Measurements from ENCODE around the gene POU3F3. TPM values are rescaled to one million over a fixed set of nuclear protein-coding genes. Genes with fewer than 3 reads are reported as not detected.

POU3F3 gene
- total and polyA plus RNA-seq, 4 donors = 0.23 TPM; not detected in 3

- H3K27me3 ChIP-seq (ENCODE audit: control insufficient read depth in 3 of 3, insufficient read depth in 3 of 3, low read length in 2 of 3) = peaks cover 24 to 54% (median 41%) of the 10 kb centered on the region in 3 donors
- peaks cover 0 to 10% (median 3%) of the 10 kb centered on the region in 5 donors for H3K4me1 ChIP-seq (ENCODE audit: control insufficient read depth in 5 of 5, insufficient read depth in 5 of 5, low read length in 5 of 5)
- no peak overlapping the region for H3K27ac ChIP-seq (ENCODE audit: low read depth in 1 of 2, low read length in 1 of 2)
- no peak for DNase-seq
- ATAC-seq (ENCODE audit: insufficient read depth, low FRiP score) = no peak
- H3K4me3 ChIP-seq = no peak overlapping the region
- WGBS, 2 donors = 93 to 94% methylated on average over 1 of the region's 1 CpG
- H3K9me3 ChIP-seq (ENCODE audit: control insufficient read depth in 4 of 4, insufficient read depth in 3 of 4, low read length in 3 of 4) = peaks cover 0 to 8% (median 2%) of the 10 kb centered on the region in 4 donors
- H3K36me3 ChIP-seq (ENCODE audit: control insufficient read depth in 4 of 4, insufficient read depth in 4 of 4, low read length in 4 of 4) = no peaks in the 10 kb centered on the region
- no peak overlapping the region for H3K9ac ChIP-seq (ENCODE audit: insufficient read depth in 1 of 2, low read length in 2 of 2)
- TF ChIP-seq CTCF (IDR thresholded peaks at IDR 0.05; ENCODE audit: control extremely low read depth, extremely low read depth) = no peak
These were observed 13.8 kb upstream of the POU3F3 start for GRCh38 chr2:104840156-104840555.

- WGBS, 2 donors = 89 to 92% methylated on average over 2 of the region's 2 CpGs
- DNase-seq = no peak
- Histone ChIP-seq H3K4me1 (ENCODE audit: control insufficient read depth in 5 of 5, insufficient read depth in 5 of 5, low read length in 5 of 5) (peaks cover 0 to 11% (median 6%) of the 10 kb centered on the region in 5 donors), H3K9me3 (ENCODE audit: control insufficient read depth in 4 of 4, insufficient read depth in 3 of 4, low read length in 3 of 4) (peaks cover 0 to 8% (median 2%) of the 10 kb centered on the region in 4 donors), H3K27ac (ENCODE audit: low read depth in 1 of 2, low read length in 1 of 2) (no peak overlapping the region), H3K9ac (ENCODE audit: insufficient read depth in 1 of 2, low read length in 2 of 2) (no peak overlapping the region), H3K36me3 (ENCODE audit: control insufficient read depth in 4 of 4, insufficient read depth in 4 of 4, low read length in 4 of 4) (no peaks in the 10 kb centered on the region), H3K4me3 (no peak overlapping the region), H3K27me3 (ENCODE audit: control insufficient read depth in 3 of 3, insufficient read depth in 3 of 3, low read length in 2 of 3) (peaks cover 27 to 62% (median 50%) of the 10 kb centered on the region in 3 donors)
- ATAC-seq (ENCODE audit: insufficient read depth, low FRiP score) = no peak
- no peak for TF ChIP-seq CTCF (IDR thresholded peaks at IDR 0.05; ENCODE audit: control extremely low read depth, extremely low read depth)
These were observed 12.9 kb upstream of the POU3F3 start for GRCh38 chr2:104840893-104841585.

- H3K9ac ChIP-seq (ENCODE audit: insufficient read depth in 1 of 2, low read length in 2 of 2) = no peak overlapping the region
- no peak for DNase-seq
- no peak for TF ChIP-seq CTCF (IDR thresholded peaks at IDR 0.05; ENCODE audit: control extremely low read depth, extremely low read depth)
- 70 to 82% methylated on average over 2 of the region's 2 CpGs for WGBS, 2 donors
- no peak for ATAC-seq (ENCODE audit: insufficient read depth, low FRiP score)
- H3K27me3 ChIP-seq (ENCODE audit: control insufficient read depth in 3 of 3, insufficient read depth in 3 of 3, low read length in 2 of 3) = peaks cover 27 to 69% (median 57%) of the 10 kb centered on the region in 3 donors
- no peak overlapping the region for H3K27ac ChIP-seq (ENCODE audit: low read depth in 1 of 2, low read length in 1 of 2)
- H3K36me3 ChIP-seq (ENCODE audit: control insufficient read depth in 4 of 4, insufficient read depth in 4 of 4, low read length in 4 of 4) = no peaks in the 10 kb centered on the region
- no peak overlapping the region for H3K4me3 ChIP-seq
- peaks cover 0 to 8% (median 0%) of the 10 kb centered on the region in 4 donors for H3K9me3 ChIP-seq (ENCODE audit: control insufficient read depth in 4 of 4, insufficient read depth in 3 of 4, low read length in 3 of 4)
- peaks cover 0 to 11% (median 6%) of the 10 kb centered on the region in 5 donors for H3K4me1 ChIP-seq (ENCODE audit: control insufficient read depth in 5 of 5, insufficient read depth in 5 of 5, low read length in 5 of 5)
These were observed 12.2 kb upstream of the POU3F3 start for GRCh38 chr2:104841744-104842143.
